OCI-LY7 (cell line): ENCODE data around the gene RNF17.

ENCODE experiments used
- EZH2phosphoT487 ChIP-seq: fragments of 200-600 bp; sonication (generic); IDR thresholded peaks from 2 replicates; pipeline ENCODE4 v1.6.1; 2018; ENCODE audit warnings: low read depth, borderline replicate concordance, mild to moderate bottlenecking, mixed run types, antibody characterized with exemption, low read length, moderate library complexity, mixed read lengths
- TF ChIP-seq, protein P1 (sequence below): fragments of 200-600 bp; sonication (generic); conservative IDR thresholded peaks from 2 replicates; pipeline ENCODE4 v1.5.1; 2014; ENCODE audit warnings: mild to moderate bottlenecking, antibody characterized with exemption, low read length, moderate library complexity, mixed read lengths

DNA sequence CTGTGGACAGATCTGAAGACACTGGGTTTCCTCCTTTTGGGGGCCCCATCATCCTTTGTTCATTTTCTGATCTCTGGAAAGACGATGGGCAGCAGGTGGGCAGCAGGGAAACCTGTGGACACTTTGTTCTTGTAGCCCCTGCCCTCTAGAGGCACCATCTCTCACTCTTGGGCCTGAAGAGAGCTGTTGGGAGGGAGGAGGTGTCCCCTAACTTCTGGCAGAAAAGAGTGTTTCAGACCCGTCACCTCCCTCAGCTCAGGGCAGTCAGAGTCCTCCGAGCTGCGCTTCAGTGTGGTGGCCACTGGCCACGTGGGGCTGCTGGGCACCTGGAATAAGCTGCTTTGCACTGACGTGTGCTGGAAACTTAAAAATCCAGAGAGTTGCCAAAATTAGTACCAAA, 26.9 kb upstream of the RNF17 start:
- TF ChIP-seq, protein P1, sequence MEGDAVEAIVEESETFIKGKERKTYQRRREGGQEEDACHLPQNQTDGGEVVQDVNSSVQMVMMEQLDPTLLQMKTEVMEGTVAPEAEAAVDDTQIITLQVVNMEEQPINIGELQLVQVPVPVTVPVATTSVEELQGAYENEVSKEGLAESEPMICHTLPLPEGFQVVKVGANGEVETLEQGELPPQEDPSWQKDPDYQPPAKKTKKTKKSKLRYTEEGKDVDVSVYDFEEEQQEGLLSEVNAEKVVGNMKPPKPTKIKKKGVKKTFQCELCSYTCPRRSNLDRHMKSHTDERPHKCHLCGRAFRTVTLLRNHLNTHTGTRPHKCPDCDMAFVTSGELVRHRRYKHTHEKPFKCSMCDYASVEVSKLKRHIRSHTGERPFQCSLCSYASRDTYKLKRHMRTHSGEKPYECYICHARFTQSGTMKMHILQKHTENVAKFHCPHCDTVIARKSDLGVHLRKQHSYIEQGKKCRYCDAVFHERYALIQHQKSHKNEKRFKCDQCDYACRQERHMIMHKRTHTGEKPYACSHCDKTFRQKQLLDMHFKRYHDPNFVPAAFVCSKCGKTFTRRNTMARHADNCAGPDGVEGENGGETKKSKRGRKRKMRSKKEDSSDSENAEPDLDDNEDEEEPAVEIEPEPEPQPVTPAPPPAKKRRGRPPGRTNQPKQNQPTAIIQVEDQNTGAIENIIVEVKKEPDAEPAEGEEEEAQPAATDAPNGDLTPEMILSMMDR, result no peak
- no peak for TF ChIP-seq EZH2phosphoT487
